Measurements from ENCODE around the gene PRKCA. TPM values are rescaled to one million over a fixed set of nuclear protein-coding genes. Genes with fewer than 3 reads are reported as not detected.
"Not testable (repeated sequence)": the region's sequence is repeated elsewhere in the genome, so short reads cannot be mapped to it uniquely, and the experiment has no call there.

PRKCA gene
- total RNA-seq, 1 donor from 2014 or later: 29.0 TPM

- H3K27ac ChIP-seq: no peak overlapping the region
- no peak for ATAC-seq
- no peak for TF ChIP-seq CTCF (IDR thresholded peaks at IDR 0.05)
- intact Hi-C loops (cut with DNase I): no loop called here
- peaks cover 6% of the 10 kb centered on the region for H3K9me3 ChIP-seq
- no peak for DNase-seq
- no peaks in the 10 kb centered on the region for H3K27me3 ChIP-seq (ENCODE audit: low read depth)
- peaks cover 4% of the 10 kb centered on the region for H3K4me1 ChIP-seq
- no peak overlapping the region for H3K4me3 ChIP-seq
- H3K36me3 ChIP-seq: no peaks in the 10 kb centered on the region
Measured at GRCh38 chr17:66611397-66611796, 309.0 kb downstream of the PRKCA start.

GRCh38 chr17:66612993-66613392 lies 310.6 kb downstream of the PRKCA start:
- Histone ChIP-seq H3K4me3 (no peak overlapping the region), H3K36me3 (no peaks in the 10 kb centered on the region), H3K27ac (no peak overlapping the region), H3K9me3 (peaks cover 6% of the 10 kb centered on the region), H3K4me1 (peaks cover 4% of the 10 kb centered on the region), H3K27me3 (ENCODE audit: low read depth) (no peaks in the 10 kb centered on the region)
- intact Hi-C loops (cut with DNase I): no loop called here
- DNase-seq (no peak), ATAC-seq (no peak)
- no peak for TF ChIP-seq CTCF (IDR thresholded peaks at IDR 0.05)

GRCh38 chr17:66614469-66614868 lies 312.1 kb downstream of the PRKCA start:
- ATAC-seq: no peak
- Histone ChIP-seq H3K27me3 (ENCODE audit: low read depth) (no peaks in the 10 kb centered on the region), H3K4me1 (peaks cover 4% of the 10 kb centered on the region), H3K4me3 (no peak overlapping the region), H3K27ac (no peak overlapping the region), H3K9me3 (peaks cover 6% of the 10 kb centered on the region), H3K36me3 (no peaks in the 10 kb centered on the region)
- DNase-seq: no peak
- no peak for TF ChIP-seq CTCF (IDR thresholded peaks at IDR 0.05)
- intact Hi-C loops (cut with DNase I): no loop called here

GRCh38 chr17:66619206-66619605 lies 316.8 kb downstream of the PRKCA start:
- Histone ChIP-seq H3K27ac (no peak overlapping the region), H3K4me3 (no peak overlapping the region), H3K4me1 (peaks cover 4% of the 10 kb centered on the region), H3K27me3 (ENCODE audit: low read depth) (no peaks in the 10 kb centered on the region), H3K9me3 (no peaks in the 10 kb centered on the region), H3K36me3 (no peaks in the 10 kb centered on the region)
- intact Hi-C loops (cut with DNase I): no loop called here
- no peak for TF ChIP-seq CTCF (IDR thresholded peaks at IDR 0.05)
- no peak for DNase-seq
- no peak for ATAC-seq

- Histone ChIP-seq H3K27ac (no peak overlapping the region), H3K4me3 (no peak overlapping the region), H3K4me1 (no peaks in the 10 kb centered on the region), H3K36me3 (no peaks in the 10 kb centered on the region), H3K27me3 (ENCODE audit: low read depth) (no peaks in the 10 kb centered on the region), H3K9me3 (no peaks in the 10 kb centered on the region)
- no peak for TF ChIP-seq CTCF (IDR thresholded peaks at IDR 0.05)
- intact Hi-C loops (cut with DNase I): no loop called here
- DNase-seq (no peak), ATAC-seq (no peak)
Measured at GRCh38 chr17:66620528-66620927, 318.1 kb downstream of the PRKCA start.

GRCh38 chr17:66624630-66625029 lies 322.2 kb downstream of the PRKCA start:
- H3K9me3 ChIP-seq; intact Hi-C loops (cut with DNase I); H3K4me1 ChIP-seq; H3K36me3 ChIP-seq; H3K27me3 ChIP-seq (ENCODE audit: low read depth); H3K4me3 ChIP-seq; DNase-seq; H3K27ac ChIP-seq; ATAC-seq: not testable (repeated sequence)
